HEK293 (cell line): Measurements from ENCODE around the gene ASXL2.

Experiments
- CTCF ChIA-PET: fragments of 350-600 bp; formaldehyde crosslinking; extraction: SDS; loops from one replicate; lab custom pipeline; 2021; ENCODE audit warnings: antibody characterized with exemption; lab: Yijun Ruan, JAX
- POLR2A ChIA-PET: fragments of 300-600 bp; formaldehyde crosslinking; extraction: SDS; loops from one replicate; lab custom pipeline; 2020; ENCODE audit warnings: antibody characterized with exemption, inconsistent platforms; lab: Yijun Ruan, JAX
- H3K27ac ChIP-seq: fragments of 200-500 bp; sonication (Bioruptor generic); 2 replicates; pipeline ENCODE4 v1.5.1; 2014; ENCODE audit warnings: low read depth, low read length, control low read depth, inconsistent platforms; ENCODE audit errors: extremely low read depth
- H3K36me3 ChIP-seq, 2 experiments: fragments of 200-500 bp in 1 of 2; sonication (Bioruptor generic) in 1 of 2; 1 replicate in 1 of 2; 2 replicates in 1 of 2; pipeline ENCODE4 v1.5.1; 2014 to 2017; ENCODE audit warnings: inconsistent platforms in 2 of 2, low read length in 2 of 2; ENCODE audit not compliant: control insufficient read depth in 2 of 2, insufficient read depth in 1 of 2
- H3K4me1 ChIP-seq: fragments of 200-500 bp; sonication (Bioruptor generic); 2 replicates; pipeline ENCODE4 v1.5.1; 2014; ENCODE audit warnings: mild to moderate bottlenecking, low read length, inconsistent platforms; ENCODE audit not compliant: control insufficient read depth, insufficient read depth
- H3K4me3 ChIP-seq: 2 replicates; pipeline ENCODE4 v1.5.1; 2011; ENCODE audit warnings: low read depth, mild to moderate bottlenecking, control low read depth, low read length, moderate library complexity
- H3K9me3 ChIP-seq: fragments of 200-500 bp; sonication (Bioruptor generic); 2 replicates; pipeline ENCODE4 v1.5.1; 2014; ENCODE audit warnings: low read depth, low read length, inconsistent platforms; ENCODE audit not compliant: control insufficient read depth, insufficient read depth
- BCL11A ChIP-seq: fragments of 450-650 bp; formaldehyde crosslinking; IDR thresholded peaks from 2 replicates; pipeline ENCODE4 v1.5.1; 2016; ENCODE audit warnings: low read depth, missing biosample characterization, missing genetic modification characterization
- PRDM2 ChIP-seq: fragments of 450-650 bp; formaldehyde crosslinking; IDR thresholded peaks from 2 replicates; pipeline ENCODE4 v1.5.1; 2016; ENCODE audit warnings: missing biosample characterization, missing genetic modification characterization, borderline replicate concordance
- SP7 ChIP-seq: fragments of 450-650 bp; formaldehyde crosslinking; IDR thresholded peaks from 2 replicates; pipeline ENCODE4 v1.5.1; 2016; ENCODE audit warnings: missing biosample characterization, missing genetic modification characterization
- ZBTB17 ChIP-seq: fragments of 450-650 bp; formaldehyde crosslinking; IDR thresholded peaks from 2 replicates; pipeline ENCODE4 v1.5.1; 2016; ENCODE audit warnings: missing biosample characterization, missing genetic modification characterization
- ZNF114 ChIP-seq: fragments of 450-650 bp; formaldehyde crosslinking; IDR thresholded peaks from 2 replicates; pipeline ENCODE4 v1.5.0; 2017; ENCODE audit warnings: missing biosample characterization, missing genetic modification characterization
- ZNF132 ChIP-seq: fragments of 450-650 bp; formaldehyde crosslinking; IDR thresholded peaks from 2 replicates; pipeline ENCODE4 v1.5.1; 2017; ENCODE audit warnings: missing biosample characterization, missing genetic modification characterization, borderline replicate concordance
- ZNF175 ChIP-seq: fragments of 450-650 bp; formaldehyde crosslinking; IDR thresholded peaks from 2 replicates; pipeline ENCODE4 v1.5.1; 2016; ENCODE audit warnings: missing biosample characterization, missing genetic modification characterization
- ZNF19 ChIP-seq: fragments of 450-650 bp; formaldehyde crosslinking; IDR thresholded peaks from 2 replicates; pipeline ENCODE4; 2016; ENCODE audit warnings: missing biosample characterization, missing genetic modification characterization, low read depth
- ZNF266 ChIP-seq: fragments of 450-650 bp; formaldehyde crosslinking; IDR thresholded peaks from 2 replicates; pipeline ENCODE4 v1.5.1; 2016; ENCODE audit warnings: missing biosample characterization, missing genetic modification characterization, low read depth
- ZNF302 ChIP-seq: fragments of 450-650 bp; formaldehyde crosslinking; IDR thresholded peaks from 2 replicates; pipeline ENCODE4 v1.5.1; 2016; ENCODE audit warnings: missing biosample characterization, missing genetic modification characterization, low read depth
- ZNF341 ChIP-seq: fragments of 450-650 bp; formaldehyde crosslinking; IDR thresholded peaks from 2 replicates; pipeline ENCODE4; 2016; ENCODE audit warnings: low read depth, missing biosample characterization, missing genetic modification characterization
- ZNF544 ChIP-seq: fragments of 450-650 bp; formaldehyde crosslinking; IDR thresholded peaks from 2 replicates; pipeline ENCODE4 v1.5.0; 2017; ENCODE audit warnings: missing biosample characterization, missing genetic modification characterization
- ZNF596 ChIP-seq: fragments of 450-650 bp; IDR thresholded peaks from 2 replicates; pipeline ENCODE4 v1.5.0; 2018; ENCODE audit warnings: missing biosample characterization, mild to moderate bottlenecking, missing genetic modification characterization, moderate library complexity
- ZNF600 ChIP-seq: fragments of 450-650 bp; formaldehyde crosslinking; IDR thresholded peaks from 2 replicates; pipeline ENCODE4 v1.5.1; 2016; ENCODE audit warnings: missing biosample characterization, missing genetic modification characterization
- ZNF768 ChIP-seq: fragments of 450-650 bp; formaldehyde crosslinking; IDR thresholded peaks from 2 replicates; pipeline ENCODE4 v1.5.1; 2018; ENCODE audit warnings: missing biosample characterization, mild to moderate bottlenecking, missing genetic modification characterization
- ZNF785 ChIP-seq: fragments of 450-650 bp; formaldehyde crosslinking; IDR thresholded peaks from 2 replicates; pipeline ENCODE4 v1.5.1; 2016; ENCODE audit warnings: missing biosample characterization, missing genetic modification characterization
- ZNF843 ChIP-seq: fragments of 450-650 bp; formaldehyde crosslinking; IDR thresholded peaks from 2 replicates; pipeline ENCODE4 v1.5.1; 2016; ENCODE audit warnings: missing biosample characterization, missing genetic modification characterization
- TF ChIP-seq, protein P1 (sequence below): fragments of 450-650 bp; formaldehyde crosslinking; IDR thresholded peaks from 2 replicates; pipeline ENCODE4 v1.5.1; 2017; ENCODE audit warnings: missing biosample characterization, missing genetic modification characterization
- TF ChIP-seq, protein P2 (sequence below): fragments of 450-650 bp; formaldehyde crosslinking; IDR thresholded peaks from 2 replicates; pipeline ENCODE4 v1.5.1; 2016; ENCODE audit warnings: missing biosample characterization, missing genetic modification characterization

ASXL2 gene

GRCh38 chr2:25895018-25895417, 16.7 kb upstream of the ASXL2 start:
- Histone ChIP-seq H3K9me3 (no peaks in the 10 kb centered on the region), H3K4me3 (no peak overlapping the region), H3K27ac (no peak overlapping the region), H3K4me1 (no peaks in the 10 kb centered on the region), H3K36me3 (no peaks in the 10 kb centered on the region)
- POLR2A ChIA-PET: interaction anchor here (1.2 to 1.6 kb wide), 2 partner anchors 16 to 17 kb away, joined by 4 to 6 read pairs; partner anchors contain the start of gene ASXL2
- TF ChIP-seq ZNF114 (tag by site-specific recombination): no peak
- TF ChIP-seq, protein P1, sequence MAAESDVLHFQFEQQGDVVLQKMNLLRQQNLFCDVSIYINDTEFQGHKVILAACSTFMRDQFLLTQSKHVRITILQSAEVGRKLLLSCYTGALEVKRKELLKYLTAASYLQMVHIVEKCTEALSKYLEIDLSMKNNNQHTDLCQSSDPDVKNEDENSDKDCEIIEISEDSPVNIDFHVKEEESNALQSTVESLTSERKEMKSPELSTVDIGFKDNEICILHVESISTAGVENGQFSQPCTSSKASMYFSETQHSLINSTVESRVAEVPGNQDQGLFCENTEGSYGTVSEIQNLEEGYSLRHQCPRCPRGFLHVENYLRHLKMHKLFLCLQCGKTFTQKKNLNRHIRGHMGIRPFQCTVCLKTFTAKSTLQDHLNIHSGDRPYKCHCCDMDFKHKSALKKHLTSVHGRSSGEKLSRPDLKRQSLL (tag by site-specific recombination): no peak
- no peak for TF ChIP-seq ZNF785 (tag by site-specific recombination)
- peak; percentile 40; the same call in 1 of the 2 replicates for TF ChIP-seq SP7 (tag by site-specific recombination)
- CTCF ChIA-PET: interaction anchor here (1.0 kb wide), 1 partner anchor 16 kb away, joined by 4 read pairs; the partner anchor contains the start of gene ASXL2

DNA sequence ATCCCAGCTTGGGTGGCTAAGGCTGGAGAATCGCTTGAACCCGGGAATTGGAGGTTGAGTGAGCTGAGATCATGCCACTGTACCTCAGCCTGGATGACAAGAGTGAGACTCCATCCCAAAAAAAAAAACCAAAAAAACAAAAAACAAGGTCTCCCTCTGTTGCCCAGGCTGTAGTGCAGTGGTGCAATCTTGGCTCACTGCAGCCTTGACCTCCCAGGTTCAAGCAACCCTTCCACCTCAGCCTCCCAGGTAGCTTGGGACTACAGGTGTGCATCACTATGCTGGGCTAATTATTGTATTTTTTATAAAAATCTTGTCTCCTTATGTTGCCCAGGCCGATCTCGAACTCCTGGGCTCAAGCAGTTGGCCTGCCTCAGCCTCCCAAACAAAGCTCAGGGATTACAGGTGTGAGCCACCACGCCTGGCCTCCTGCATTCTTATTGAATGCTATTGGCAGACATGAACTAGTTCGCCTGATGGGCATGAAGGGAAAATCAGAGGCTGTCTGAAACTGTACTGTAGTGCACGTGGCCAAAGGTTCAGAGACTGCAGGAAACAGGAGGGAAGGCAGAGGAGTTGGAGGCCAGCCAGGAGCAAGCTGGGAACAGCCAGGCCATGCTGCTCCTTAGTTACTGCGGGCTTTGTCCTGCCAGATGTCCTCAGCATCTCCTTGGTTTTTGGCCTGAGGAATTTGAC, 16.0 kb upstream of the ASXL2 start:
- POLR2A ChIA-PET: interaction anchor here (1.2 kb wide), 1 partner anchor 16 kb away, joined by 4 read pairs; the partner anchor contains the start of gene ASXL2
- no peak overlapping the region for H3K27ac ChIP-seq

More for the DNA sequence above, 16.0 kb upstream of the ASXL2 start:
- H3K9me3 ChIP-seq: no peaks in the 10 kb centered on the region
- H3K4me3 ChIP-seq: no peak overlapping the region
- TF ChIP-seq ZNF596 (tag by site-specific recombination) (no peak), ZNF266 (tag by site-specific recombination) (no peak), BCL11A (no peak), ZNF175 (tag by site-specific recombination) (no peak), ZNF544 (no peak), ZBTB17 (tag by site-specific recombination) (peak; percentile 27; the same call in 1 of the 2 replicates), ZNF132 (no peak), ZNF19 (no peak), ZNF768 (tag by site-specific recombination) (no peak), ZNF302 (tag by site-specific recombination) (no peak), ZNF341 (tag by site-specific recombination) (peak; percentile 19; the same call in 1 of the 2 replicates), ZNF843 (tag by site-specific recombination) (no peak), ZNF600 (no peak), PRDM2 (tag by site-specific recombination) (no peak)
- TF ChIP-seq, protein P2, sequence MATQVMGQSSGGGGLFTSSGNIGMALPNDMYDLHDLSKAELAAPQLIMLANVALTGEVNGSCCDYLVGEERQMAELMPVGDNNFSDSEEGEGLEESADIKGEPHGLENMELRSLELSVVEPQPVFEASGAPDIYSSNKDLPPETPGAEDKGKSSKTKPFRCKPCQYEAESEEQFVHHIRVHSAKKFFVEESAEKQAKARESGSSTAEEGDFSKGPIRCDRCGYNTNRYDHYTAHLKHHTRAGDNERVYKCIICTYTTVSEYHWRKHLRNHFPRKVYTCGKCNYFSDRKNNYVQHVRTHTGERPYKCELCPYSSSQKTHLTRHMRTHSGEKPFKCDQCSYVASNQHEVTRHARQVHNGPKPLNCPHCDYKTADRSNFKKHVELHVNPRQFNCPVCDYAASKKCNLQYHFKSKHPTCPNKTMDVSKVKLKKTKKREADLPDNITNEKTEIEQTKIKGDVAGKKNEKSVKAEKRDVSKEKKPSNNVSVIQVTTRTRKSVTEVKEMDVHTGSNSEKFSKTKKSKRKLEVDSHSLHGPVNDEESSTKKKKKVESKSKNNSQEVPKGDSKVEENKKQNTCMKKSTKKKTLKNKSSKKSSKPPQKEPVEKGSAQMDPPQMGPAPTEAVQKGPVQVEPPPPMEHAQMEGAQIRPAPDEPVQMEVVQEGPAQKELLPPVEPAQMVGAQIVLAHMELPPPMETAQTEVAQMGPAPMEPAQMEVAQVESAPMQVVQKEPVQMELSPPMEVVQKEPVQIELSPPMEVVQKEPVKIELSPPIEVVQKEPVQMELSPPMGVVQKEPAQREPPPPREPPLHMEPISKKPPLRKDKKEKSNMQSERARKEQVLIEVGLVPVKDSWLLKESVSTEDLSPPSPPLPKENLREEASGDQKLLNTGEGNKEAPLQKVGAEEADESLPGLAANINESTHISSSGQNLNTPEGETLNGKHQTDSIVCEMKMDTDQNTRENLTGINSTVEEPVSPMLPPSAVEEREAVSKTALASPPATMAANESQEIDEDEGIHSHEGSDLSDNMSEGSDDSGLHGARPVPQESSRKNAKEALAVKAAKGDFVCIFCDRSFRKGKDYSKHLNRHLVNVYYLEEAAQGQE (tag by site-specific recombination): no peak
- CTCF ChIA-PET: interaction anchor here (1.0 kb wide), 1 partner anchor 16 kb away, joined by 4 read pairs; the partner anchor contains the start of gene ASXL2
- no peaks in the 10 kb centered on the region for H3K4me1 ChIP-seq
- H3K36me3 ChIP-seq: no peaks in the 10 kb centered on the region
